Measurements from ENCODE around the gene CHMP6. TPM values are rescaled to one million over a fixed set of nuclear protein-coding genes. Genes with fewer than 3 reads are reported as not detected.

CHMP6 gene
- total and polyA plus RNA-seq, 8 donors: 5.4 to 117 (median 24.5) TPM

DNA sequence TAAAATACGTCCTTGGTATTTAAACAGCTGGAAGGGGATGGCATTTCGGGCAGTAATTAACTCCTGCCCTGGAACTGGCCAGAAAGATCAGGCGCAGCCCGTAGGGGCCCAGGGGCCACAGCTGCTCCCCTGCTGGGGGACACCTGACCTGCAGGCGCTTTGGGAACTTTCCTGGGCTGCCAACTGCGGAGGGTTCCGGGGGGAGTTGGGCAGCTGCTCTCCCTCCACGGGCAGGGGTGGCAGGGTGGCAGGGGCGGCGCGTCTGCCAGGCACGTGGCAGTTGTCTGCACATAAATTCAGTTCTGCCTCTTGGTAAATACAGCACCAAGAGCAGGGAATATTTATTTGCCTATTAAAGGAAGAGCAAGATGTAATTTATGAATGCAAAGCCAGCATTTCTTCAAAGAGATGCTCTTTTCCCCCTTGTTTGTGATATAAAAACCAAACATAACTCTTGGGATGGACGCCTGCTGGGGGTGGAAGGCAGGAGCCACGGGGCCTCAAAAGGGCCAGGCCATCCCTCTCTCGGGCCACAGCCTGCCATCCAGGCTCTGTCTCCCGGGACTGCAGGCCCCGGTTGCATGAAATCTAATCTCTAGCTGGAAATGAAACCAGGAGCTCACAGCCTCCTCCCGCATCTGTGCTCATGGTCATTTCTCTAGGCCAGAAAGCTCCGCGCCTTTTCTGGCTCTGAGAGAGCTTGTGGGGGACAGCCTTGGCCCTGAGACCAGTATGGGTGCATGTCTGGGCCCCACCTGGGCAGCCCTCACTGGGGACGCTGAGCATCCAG lies 29.9 kb upstream of the CHMP6 start:
- peaks cover 9 to 37% (median 23%) of the 10 kb centered on the region in 4 donors for H3K4me1 ChIP-seq
- no peak for DNase-seq
- no peaks in the 10 kb centered on the region for H3K9me3 ChIP-seq
- no peak for TF ChIP-seq POLR2AphosphoS5 (IDR thresholded peaks at IDR 0.05)
- TF ChIP-seq, protein P1, sequence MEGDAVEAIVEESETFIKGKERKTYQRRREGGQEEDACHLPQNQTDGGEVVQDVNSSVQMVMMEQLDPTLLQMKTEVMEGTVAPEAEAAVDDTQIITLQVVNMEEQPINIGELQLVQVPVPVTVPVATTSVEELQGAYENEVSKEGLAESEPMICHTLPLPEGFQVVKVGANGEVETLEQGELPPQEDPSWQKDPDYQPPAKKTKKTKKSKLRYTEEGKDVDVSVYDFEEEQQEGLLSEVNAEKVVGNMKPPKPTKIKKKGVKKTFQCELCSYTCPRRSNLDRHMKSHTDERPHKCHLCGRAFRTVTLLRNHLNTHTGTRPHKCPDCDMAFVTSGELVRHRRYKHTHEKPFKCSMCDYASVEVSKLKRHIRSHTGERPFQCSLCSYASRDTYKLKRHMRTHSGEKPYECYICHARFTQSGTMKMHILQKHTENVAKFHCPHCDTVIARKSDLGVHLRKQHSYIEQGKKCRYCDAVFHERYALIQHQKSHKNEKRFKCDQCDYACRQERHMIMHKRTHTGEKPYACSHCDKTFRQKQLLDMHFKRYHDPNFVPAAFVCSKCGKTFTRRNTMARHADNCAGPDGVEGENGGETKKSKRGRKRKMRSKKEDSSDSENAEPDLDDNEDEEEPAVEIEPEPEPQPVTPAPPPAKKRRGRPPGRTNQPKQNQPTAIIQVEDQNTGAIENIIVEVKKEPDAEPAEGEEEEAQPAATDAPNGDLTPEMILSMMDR (IDR thresholded peaks at IDR 0.05): no peak
- no peak for TF ChIP-seq EP300 (IDR thresholded peaks at IDR 0.05)
- no peak for TF ChIP-seq POLR2A (IDR thresholded peaks at IDR 0.05)
- H3K27ac ChIP-seq: peak overlapping the region in 4 of 5 donors; percentile 32 to 88 (median 80)
- WGBS, 5 donors: 80 to 86% (median 84%) methylated on average over 19 to 21 of the region's 21 CpGs
- no peak overlapping the region for H3K4me3 ChIP-seq
- H3K36me3 ChIP-seq: peaks cover 0 to 58% (median 52%) of the 10 kb centered on the region in 4 donors
- intact Hi-C loops (cut with DNase I; ENCODE audit: low total_unique reads): no loop called here
- no peaks in the 10 kb centered on the region for H3K27me3 ChIP-seq

DNA sequence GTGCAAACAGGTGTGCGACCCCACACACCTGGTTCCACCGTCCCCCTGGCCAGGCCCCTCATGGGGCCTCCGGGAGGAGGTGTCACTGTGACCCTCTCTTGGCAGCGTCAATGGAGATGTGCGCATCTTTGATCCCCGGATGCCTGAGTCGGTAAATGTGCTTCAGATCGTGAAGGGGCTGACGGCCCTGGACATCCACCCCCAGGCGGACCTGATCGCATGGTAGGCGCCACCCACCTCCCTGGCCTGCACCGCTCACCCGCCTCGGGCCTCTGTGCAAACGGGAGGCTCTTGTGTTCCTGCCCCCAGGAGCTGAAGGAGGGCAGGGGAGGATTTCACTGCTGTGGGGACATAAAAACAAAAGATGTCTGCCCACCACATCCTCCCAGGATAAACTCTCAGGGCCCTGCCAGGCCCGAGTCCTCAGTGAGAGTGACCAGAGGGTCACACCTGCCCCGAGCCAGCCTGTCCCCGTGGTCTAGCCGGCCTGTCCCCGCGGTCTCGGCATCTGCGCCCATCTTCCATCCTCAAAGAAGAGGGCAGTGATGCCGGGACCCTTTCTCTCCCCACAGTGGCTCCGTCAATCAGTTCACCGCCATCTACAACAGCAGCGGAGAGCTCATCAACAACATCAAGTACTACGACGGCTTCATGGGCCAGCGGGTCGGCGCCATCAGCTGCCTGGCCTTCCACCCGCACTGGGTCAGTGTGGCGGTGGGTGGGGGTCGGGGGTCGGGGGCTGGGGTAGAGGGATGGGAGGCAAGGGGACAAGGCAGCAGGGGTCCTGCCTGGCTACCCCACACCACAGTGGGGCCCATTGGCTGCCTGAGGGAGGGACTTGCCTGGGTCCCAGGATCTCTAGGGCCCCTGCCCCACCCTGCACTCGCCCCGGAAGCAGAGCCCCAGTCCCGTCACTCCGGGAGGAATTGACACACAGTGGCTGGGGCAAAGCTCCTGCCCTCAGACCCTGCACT lies 29.0 kb upstream of the CHMP6 start:
- Histone ChIP-seq H3K9me3 (no peaks in the 10 kb centered on the region), H3K4me3 (no peak overlapping the region), H3K36me3 (peaks cover 0 to 55% (median 50%) of the 10 kb centered on the region in 4 donors), H3K27me3 (no peaks in the 10 kb centered on the region), H3K27ac (peak overlapping the region in 4 of 5 donors; percentile 32 to 88 (median 80)), H3K4me1 (peaks cover 9 to 37% (median 24%) of the 10 kb centered on the region in 4 donors)
- intact Hi-C loops (cut with DNase I; ENCODE audit: low total_unique reads): no loop called here
- 89 to 96% (median 91%) methylated on average over 10 to 41 of the region's 41 CpGs for WGBS, 5 donors
- no peak for DNase-seq
- TF ChIP-seq POLR2AphosphoS5 (IDR thresholded peaks at IDR 0.05) (no peak), EP300 (IDR thresholded peaks at IDR 0.05) (no peak), POLR2A (IDR thresholded peaks at IDR 0.05) (no peak)
- TF ChIP-seq, protein P1 (IDR thresholded peaks at IDR 0.05): no peak

GRCh38 chr17:80963812-80964543 lies 27.7 kb upstream of the CHMP6 start:
- Histone ChIP-seq H3K27me3 (peaks cover 0 to 4% (median 0%) of the 10 kb centered on the region in 3 donors), H3K4me3 (no peak overlapping the region), H3K9me3 (no peaks in the 10 kb centered on the region), H3K36me3 (peaks cover 0 to 54% (median 50%) of the 10 kb centered on the region in 4 donors), H3K27ac (peak overlapping the region in 1 of 5 donors; percentile 18), H3K4me1 (peaks cover 14 to 45% (median 31%) of the 10 kb centered on the region in 4 donors)
- TF ChIP-seq EP300 (IDR thresholded peaks at IDR 0.05) (no peak), POLR2A (IDR thresholded peaks at IDR 0.05) (no peak), POLR2AphosphoS5 (IDR thresholded peaks at IDR 0.05) (no peak)
- TF ChIP-seq, protein P1 (IDR thresholded peaks at IDR 0.05): no peak
- 90 to 93% (median 91%) methylated on average over 32 to 49 of the region's 49 CpGs for WGBS, 5 donors
- no peak for DNase-seq
- intact Hi-C loops (cut with DNase I; ENCODE audit: low total_unique reads): no loop called here
